NT2/D1 (cell line): ENCODE data around the gene SLC45A1.
"Not testable (repeated sequence)": the region's sequence is repeated elsewhere in the genome, so short reads cannot be mapped to it uniquely, and the experiment has no call there.

ENCODE experiments used
- SUZ12 ChIP-seq: IDR thresholded peaks from 2 replicates; pipeline ENCODE4 v1.6.1; 2011; ENCODE audit not compliant: insufficient read length, insufficient read depth; ENCODE audit errors: extremely low read depth
- YY1 ChIP-seq: IDR thresholded peaks from 2 replicates; pipeline ENCODE4 v1.6.1; 2011; ENCODE audit not compliant: insufficient read length, insufficient read depth
- ZNF274 ChIP-seq: IDR thresholded peaks from 2 replicates; pipeline ENCODE4 v1.6.1; 2011; ENCODE audit warnings: mild to moderate bottlenecking, low read depth, low read length

DNA sequence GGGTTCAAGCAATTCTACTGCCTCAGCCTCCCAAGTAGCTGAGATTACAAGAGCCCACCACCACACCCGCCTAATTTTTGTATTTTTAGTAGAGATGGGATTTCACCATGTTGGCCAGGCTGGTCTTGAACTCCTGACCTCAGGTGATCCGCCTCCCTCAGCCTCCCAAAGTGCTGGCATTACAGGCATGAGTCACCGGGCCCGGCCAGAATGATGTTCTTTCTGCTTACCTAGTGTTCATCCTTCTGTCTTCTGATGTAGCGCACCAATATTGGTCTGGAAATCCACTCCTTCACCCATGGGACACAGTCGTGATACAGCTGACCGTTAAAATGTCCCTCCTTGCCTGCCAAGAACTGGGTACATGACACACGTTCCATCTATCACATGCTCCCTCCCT is 39.2 kb upstream of the SLC45A1 start:
- TF ChIP-seq YY1, ZNF274, SUZ12: not testable (repeated sequence)
